ENCODE measurements around the gene HSDL2.

DNA sequence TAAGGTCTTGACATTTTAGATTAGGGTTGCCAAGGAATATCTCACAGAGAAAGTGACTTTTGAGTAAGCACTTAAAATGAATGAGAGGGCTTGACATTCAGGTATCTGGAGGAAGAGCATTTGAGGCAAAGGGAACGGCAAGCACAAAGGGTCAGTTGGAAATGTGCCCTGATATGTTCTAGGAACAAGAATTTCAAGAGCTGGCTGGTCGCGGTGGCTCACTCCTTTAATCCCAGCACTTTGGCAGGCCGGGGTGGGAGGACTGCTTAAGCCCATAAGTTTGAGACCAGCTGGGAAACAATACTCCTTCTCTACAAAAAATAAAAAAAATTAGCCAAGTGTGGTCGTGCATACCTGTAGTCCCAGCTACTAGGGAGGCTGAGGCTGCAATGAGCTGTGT lies 123.3 kb downstream of the HSDL2 start:
- TF ChIP-seq, protein P1, sequence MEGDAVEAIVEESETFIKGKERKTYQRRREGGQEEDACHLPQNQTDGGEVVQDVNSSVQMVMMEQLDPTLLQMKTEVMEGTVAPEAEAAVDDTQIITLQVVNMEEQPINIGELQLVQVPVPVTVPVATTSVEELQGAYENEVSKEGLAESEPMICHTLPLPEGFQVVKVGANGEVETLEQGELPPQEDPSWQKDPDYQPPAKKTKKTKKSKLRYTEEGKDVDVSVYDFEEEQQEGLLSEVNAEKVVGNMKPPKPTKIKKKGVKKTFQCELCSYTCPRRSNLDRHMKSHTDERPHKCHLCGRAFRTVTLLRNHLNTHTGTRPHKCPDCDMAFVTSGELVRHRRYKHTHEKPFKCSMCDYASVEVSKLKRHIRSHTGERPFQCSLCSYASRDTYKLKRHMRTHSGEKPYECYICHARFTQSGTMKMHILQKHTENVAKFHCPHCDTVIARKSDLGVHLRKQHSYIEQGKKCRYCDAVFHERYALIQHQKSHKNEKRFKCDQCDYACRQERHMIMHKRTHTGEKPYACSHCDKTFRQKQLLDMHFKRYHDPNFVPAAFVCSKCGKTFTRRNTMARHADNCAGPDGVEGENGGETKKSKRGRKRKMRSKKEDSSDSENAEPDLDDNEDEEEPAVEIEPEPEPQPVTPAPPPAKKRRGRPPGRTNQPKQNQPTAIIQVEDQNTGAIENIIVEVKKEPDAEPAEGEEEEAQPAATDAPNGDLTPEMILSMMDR (IDR thresholded peaks at IDR 0.05; ENCODE audit: low read length): no peak
- no peak for TF ChIP-seq EZH2 (IDR thresholded peaks at IDR 0.05; ENCODE audit: borderline replicate concordance, low read length)
